GM23338 (cell line): ENCODE results near the gene GLCCI1. TPM values are rescaled to one million over a fixed set of nuclear protein-coding genes. Genes with fewer than 3 reads are reported as not detected.

ENCODE experiments used
- ATAC-seq: fragments of 200-7000 bp; cut with Tn5 transposase; 3 replicates; pipeline ENCODE4 v1.9.1; 2020
- DNase-seq: peaks from one replicate; pipeline ENCODE4 v3.0.0-alpha.2; 2015; ENCODE audit warnings: low spot score
- H2AFZ ChIP-seq: fragments of 200-600 bp; sonication (generic); 2 replicates; pipeline ENCODE4 v1.8.0; 2016; ENCODE audit warnings: antibody characterized with exemption, mild to moderate bottlenecking, moderate library complexity
- H3F3A ChIP-seq: fragments of 200-600 bp; sonication (generic); replicated peaks from 2 replicates; pipeline ENCODE4 v1.8.0; 2017; ENCODE audit warnings: antibody characterized with exemption, mixed run types, low read depth
- H3K27ac ChIP-seq: fragments of 200-600 bp; sonication (generic); 2 replicates; pipeline ENCODE4 v1.6.1; 2016; ENCODE audit warnings: low read depth
- H3K27me3 ChIP-seq: fragments of 200-600 bp; sonication (generic); 2 replicates; pipeline ENCODE4 v1.8.0; 2016; ENCODE audit warnings: mild to moderate bottlenecking, mixed run types, moderate library complexity; ENCODE audit not compliant: insufficient read depth
- H3K36me3 ChIP-seq: fragments of 200-600 bp; sonication (generic); 2 replicates; pipeline ENCODE4 v1.8.0; 2016; ENCODE audit warnings: mild to moderate bottlenecking; ENCODE audit not compliant: insufficient read depth
- H3K4me1 ChIP-seq: fragments of 200-600 bp; sonication (generic); 2 replicates; pipeline ENCODE4 v1.8.0; 2016; ENCODE audit warnings: mild to moderate bottlenecking, moderate library complexity; ENCODE audit not compliant: insufficient read depth
- H3K4me2 ChIP-seq: fragments of 200-600 bp; sonication (generic); 2 replicates; pipeline ENCODE4 v1.7.1; 2017; ENCODE audit warnings: mixed run types
- H3K4me3 ChIP-seq: fragments of 200-600 bp; sonication (generic); 2 replicates; pipeline ENCODE4 v1.6.1; 2016; ENCODE audit warnings: mixed run types
- H3K79me2 ChIP-seq: fragments of 200-600 bp; sonication (generic); replicated peaks from 2 replicates; pipeline ENCODE4 v1.8.0; 2017; ENCODE audit warnings: mild to moderate bottlenecking; ENCODE audit not compliant: insufficient read depth
- H3K9me2 ChIP-seq: fragments of 200-600 bp; sonication (generic); 2 replicates; pipeline ENCODE4 v1.8.0; 2017; ENCODE audit not compliant: insufficient read depth
- H4K20me1 ChIP-seq: fragments of 200-600 bp; sonication (generic); replicated peaks from 2 replicates; pipeline ENCODE4 v1.8.0; 2017; ENCODE audit warnings: mild to moderate bottlenecking; ENCODE audit not compliant: insufficient read depth
- H3K27ac Mint-ChIP-seq: 2 replicates; pipeline ENCODE4 v1.8.0; 2020; ENCODE audit warnings: inconsistent platforms, mild to moderate bottlenecking, moderate library complexity, mixed read lengths
- H3K27me3 Mint-ChIP-seq: 3 replicates; pipeline ENCODE4 v1.8.0; 2022; ENCODE audit warnings: low read depth, mild to moderate bottlenecking, moderate library complexity, mixed read lengths, inconsistent platforms; ENCODE audit not compliant: insufficient read depth, poor library complexity
- H3K36me3 Mint-ChIP-seq: 3 replicates; pipeline ENCODE4 v1.8.0; 2021; ENCODE audit warnings: low read depth, mild to moderate bottlenecking, inconsistent platforms, moderate library complexity, mixed read lengths
- H3K4me1 Mint-ChIP-seq: 3 replicates; pipeline ENCODE4 v1.8.0; 2020; ENCODE audit warnings: mild to moderate bottlenecking, inconsistent platforms, mixed read lengths
- H3K4me3 Mint-ChIP-seq: 3 replicates; pipeline ENCODE4 v1.8.0; 2021; ENCODE audit warnings: moderate library complexity, mild to moderate bottlenecking, inconsistent platforms, mixed read lengths
- H3K9me3 Mint-ChIP-seq: 3 replicates; pipeline ENCODE4 v1.8.0; 2020; ENCODE audit warnings: moderate library complexity, mild to moderate bottlenecking, inconsistent platforms, mixed read lengths
- CREB1 ChIP-seq: fragments of 250-450 bp; sonication (Bioruptor Pico); IDR thresholded peaks from 2 replicates; pipeline ENCODE4 v1.5.0; 2020; ENCODE audit warnings: low read depth, mild to moderate bottlenecking, moderate library complexity
- CTCF ChIP-seq, 2 experiments: fragments of 200-600 bp in 1 of 2; sonication (generic) in 1 of 2; conservative IDR thresholded peaks; 2 replicates each; pipeline versions ENCODE4 v1.5.1 to v1.6.1; 2016 to 2017; ENCODE audit warnings: antibody characterized with exemption in 2 of 2, low read depth in 2 of 2, mild to moderate bottlenecking in 2 of 2, moderate library complexity in 1 of 2
- ETS1 ChIP-seq: IDR thresholded peaks from 2 replicates; pipeline ENCODE4 v1.6.1; 2016; ENCODE audit warnings: antibody characterized with exemption
- EZH2 ChIP-seq: fragments of 200-600 bp; sonication (generic); IDR thresholded peaks from one replicate; pipeline ENCODE4 v1.8.0; 2017; ENCODE audit warnings: antibody characterized with exemption, mild to moderate bottlenecking, low read depth; ENCODE audit not compliant: unreplicated experiment
- EZH2phosphoT487 ChIP-seq: fragments of 200-600 bp; sonication (generic); IDR thresholded peaks from one replicate; pipeline ENCODE4 v1.8.1; 2018; ENCODE audit warnings: antibody characterized with exemption; ENCODE audit not compliant: unreplicated experiment
- POLR2AphosphoS5 ChIP-seq: IDR thresholded peaks from 2 replicates; pipeline ENCODE4 v1.6.1; 2016; ENCODE audit warnings: antibody characterized with exemption, low read depth
- REST ChIP-seq: IDR thresholded peaks from one replicate; pipeline ENCODE4 v1.6.1; 2018; ENCODE audit warnings: antibody characterized with exemption; ENCODE audit not compliant: unreplicated experiment
- STAT1 ChIP-seq: IDR thresholded peaks from one replicate; pipeline ENCODE4 v1.6.1; 2016; ENCODE audit warnings: antibody characterized with exemption; ENCODE audit not compliant: unreplicated experiment
- ZNF114 ChIP-seq: fragments of 250-450 bp; sonication (Bioruptor Pico); IDR thresholded peaks from 2 replicates; pipeline ENCODE4 v1.5.0; 2020; ENCODE audit warnings: mild to moderate bottlenecking, moderate library complexity
- ZNF462 ChIP-seq: fragments of 250-450 bp; sonication (Bioruptor Pico); IDR thresholded peaks from 2 replicates; pipeline ENCODE4 v1.5.0; 2020; ENCODE audit warnings: mild to moderate bottlenecking, moderate library complexity
- polyA plus RNA-seq: library from polyadenylated mRNA; unstranded; fragments of >200 nt; fragmentation: Nextera tagmentation; extraction: Ambion mirVana; gene quantifications from 2 replicates; pipeline ENCODE4 v1.2.1, GENCODE V29; 2016
- total RNA-seq: library from RNA; depleted of rRNA; stranded (reverse); fragments of >200 nt; shearing (Covaris generic); gene quantifications from 2 replicates; pipeline ENCODE4 v1.2.3, GENCODE V29; 2014

Gene GLCCI1
- total and polyA plus RNA-seq, 2 experiments from 2014 or later = 15.0 to 15.7 TPM

- TF ChIP-seq ZNF462 (CRISPR knock-in tag) (no peak), CREB1 (CRISPR knock-in tag) (no peak), POLR2AphosphoS5 (no peak), CTCF (conservative IDR thresholded peaks at IDR 0.05; ENCODE audit: low read depth in 2 of 2) (no peak), ZNF114 (no peak), EZH2phosphoT487 (no peak), ETS1 (no peak)
Measured at GRCh38 chr7:7990441-7990761, 21.8 kb downstream of the GLCCI1 start (continued).

- peaks cover 31% of the 10 kb centered on the region for H3K36me3 Mint-ChIP-seq
- no peak for TF ChIP-seq REST
- no peak for TF ChIP-seq STAT1
- TF ChIP-seq CTCF (conservative IDR thresholded peaks at IDR 0.05; ENCODE audit: low read depth in 2 of 2) = no peak
- no peak for TF ChIP-seq EZH2phosphoT487
- no peak for TF ChIP-seq ZNF114
- no peak for TF ChIP-seq EZH2
- no peak for TF ChIP-seq POLR2AphosphoS5
Measured at GRCh38 chr7:7992506-7992905, 23.9 kb downstream of the GLCCI1 start.

More at GRCh38 chr7:7992506-7992905, 23.9 kb downstream of the GLCCI1 start:
- Mint-ChIP-seq H3K9me3 (peaks cover 27% of the 10 kb centered on the region), H3K27me3 (peaks cover 2% of the 10 kb centered on the region), H3K27ac (no peak overlapping the region), H3K4me3 (no peak overlapping the region), H3K4me1 (no peaks in the 10 kb centered on the region; the same call in 2 of the 3 replicates)
- no peak overlapping the region for H2AFZ ChIP-seq
- ATAC-seq = no peak
- H3F3A ChIP-seq = no peaks in the 10 kb centered on the region
- no peak overlapping the region for H3K4me2 ChIP-seq
- peak; percentile 57 for DNase-seq
- no peaks in the 10 kb centered on the region for H4K20me1 ChIP-seq
- H3K27ac ChIP-seq = no peak overlapping the region
- peaks cover 6% of the 10 kb centered on the region; the same call in 1 of the 2 replicates for H3K36me3 ChIP-seq
- peaks cover 4% of the 10 kb centered on the region; the same call in 1 of the 2 replicates for H3K4me1 ChIP-seq
- H3K4me3 ChIP-seq = no peak overlapping the region
- no peaks in the 10 kb centered on the region for H3K9me2 ChIP-seq
- H3K27me3 ChIP-seq = no peaks in the 10 kb centered on the region
- peaks cover 94% of the 10 kb centered on the region for H3K79me2 ChIP-seq
